ENCODE results near the gene ATPAF1.
"Not testable (repeated sequence)": the region's sequence is repeated elsewhere in the genome, so short reads cannot be mapped to it uniquely, and the experiment has no call there.

GRCh38 chr1:46662919-46663318 lies 5.2 kb downstream of the ATPAF1 start:
- TF ChIP-seq CTCF, POLR2A (IDR thresholded peaks at IDR 0.05): not testable (repeated sequence)

Data from stomach (tissue), 4 donors.